Spleen (tissue), 11 donors: ENCODE data around the gene YPEL2. TPM values are rescaled to one million over a fixed set of nuclear protein-coding genes. Genes with fewer than 3 reads are reported as not detected.

Experiments used
- DNase-seq: peaks from one replicate; pipeline ENCODE4 v3.0.0-alpha.2; 2020
- H3K27ac ChIP-seq, 8 donors: fragments of 200-600 bp; sonication (generic) in 7 of 8; 1 replicate in 4 of 8; 2 replicates in 4 of 8; pipeline versions ENCODE4 v1.5.0 to v1.8.0; 2016 to 2021; ENCODE audit warnings: inconsistent platforms in 4 of 8, mild to moderate bottlenecking in 4 of 8, moderate library complexity in 1 of 8
- H3K27me3 ChIP-seq, 7 donors: fragments of 200-600 bp; sonication (generic) in 6 of 7; replicated peaks in 1 of 7; 1 replicate in 4 of 7; 2 replicates in 3 of 7; pipeline versions ENCODE4 v1.5.0 to v1.8.0; 2016 to 2021; ENCODE audit warnings: inconsistent platforms in 3 of 7, mild to moderate bottlenecking in 1 of 7
- H3K36me3 ChIP-seq, 6 donors: fragments of 200-600 bp; sonication (generic) in 5 of 6; 1 replicate in 4 of 6; 2 replicates in 2 of 6; pipeline versions ENCODE4 v1.5.0 to v1.8.0; 2016 to 2021; ENCODE audit warnings: inconsistent platforms in 2 of 6
- H3K4me1 ChIP-seq, 6 donors: fragments of 200-600 bp; sonication (generic) in 5 of 6; 1 replicate in 3 of 6; 2 replicates in 3 of 6; pipeline versions ENCODE4 v1.5.0 to v1.8.0; 2016 to 2021; ENCODE audit warnings: inconsistent platforms in 3 of 6
- H3K4me3 ChIP-seq, 8 donors: fragments of 200-600 bp; sonication (generic) in 7 of 8; 1 replicate in 4 of 8; 2 replicates in 4 of 8; pipeline versions ENCODE4 v1.5.0 to v1.8.0; 2016 to 2021; ENCODE audit warnings: inconsistent platforms in 4 of 8, mild to moderate bottlenecking in 4 of 8, moderate library complexity in 2 of 8
- H3K9me3 ChIP-seq, 8 donors: fragments of 200-600 bp; sonication (generic) in 7 of 8; 1 replicate in 4 of 8; 2 replicates in 4 of 8; pipeline versions ENCODE4 v1.5.0 to v1.8.0; 2016 to 2021; ENCODE audit warnings: inconsistent platforms in 4 of 8
- CTCF ChIP-seq, 11 experiments: fragments of 200-600 bp in 7 of 11; fragments of 450-650 bp in 4 of 11; sonication (generic) in 4 of 11; IDR thresholded peaks in 8 of 11; conservative IDR thresholded peaks in 3 of 11; 1 replicate in 7 of 11; 2 replicates in 4 of 11; pipeline versions ENCODE4 v1.4.0 to v1.8.0; 2016 to 2021; ENCODE audit warnings: antibody characterized with exemption in 11 of 11, inconsistent platforms in 4 of 11, mild to moderate bottlenecking in 1 of 11
- POLR2A ChIP-seq, 3 donors: fragments of 450-650 bp; IDR thresholded peaks; one replicate each; pipeline ENCODE4 v1.5.1; 2017; ENCODE audit warnings: antibody characterized with exemption in 3 of 3, mild to moderate bottlenecking in 1 of 3
- POLR2AphosphoS5 ChIP-seq, 3 donors: sonication (generic); formaldehyde crosslinking; IDR thresholded peaks; one replicate each; pipeline ENCODE4 v1.5.1; 2017; ENCODE audit warnings: antibody characterized with exemption in 3 of 3
- WGBS, 5 donors: extraction: QIAGEN DNeasy Blood & Tissue Kit in 3 of 5; methylation state at CpG; one replicate each; pipeline versions ENCODE4 v1.1.5 to v1.1.7; 2013 to 2018; 5-methylcytosine and 5-hydroxymethylcytosine counted together
- intact Hi-C: fragments of 100-400 bp; cut with DNase I; formaldehyde crosslinking; loops from one replicate; pipeline ENCODE4 v1.15.0; 2023; ENCODE audit warnings: low total_unique reads
- polyA plus RNA-seq, 3 donors: library from polyadenylated mRNA; stranded (reverse); fragments of 200-250 nt; gene quantifications; one replicate each; pipeline ENCODE4 v1.2.1, GENCODE V29; 2013
- total RNA-seq, 7 donors: library from RNA; depleted of rRNA in 3 of 7; stranded (reverse); fragments of >200 nt in 3 of 7; fragmentation: NEBNext Ultra II Directional in 4 of 7; extraction: Animal tissue kit (Norgen Biotek cat#: 25700) in 4 of 7; gene quantifications; one replicate each; pipeline versions ENCODE4 v1.1.0 to v1.2.1, GENCODE V29; 2016 to 2021
- donor health status: healthy with polysubstance abuse.
- donor health status: DM: no; HTN: no; CAD: no; lungs with moderate emphysema.
- donor health status: DM: no; HTN: no; CAD: no.
- donor health status: Bipolar disorder and iron deficiency.
- donor health status: healthy.
- donor health status: DM: no; HTN: no; CAD: no.
- donor health status: DM: yes; HTN: yes; CAD: no.

The YPEL2 gene
- total and polyA plus RNA-seq, 10 donors, result 6.7 to 45.6 (median 30.5) TPM

- Histone ChIP-seq H3K4me3 (no peak overlapping the region), H3K36me3 (peaks cover 0 to 16% (median 0%) of the 10 kb centered on the region in 6 donors), H3K4me1 (peaks cover 3 to 100% (median 67%) of the 10 kb centered on the region in 6 donors), H3K27me3 (no peaks in the 10 kb centered on the region), H3K9me3 (no peaks in the 10 kb centered on the region), H3K27ac (peak overlapping the region in 3 of 8 donors; percentile 18 to 56 (median 41))
- WGBS, 5 donors, result 74 to 87% (median 81%) methylated on average over 8 of the region's 8 CpGs
- no peak for TF ChIP-seq POLR2AphosphoS5 (IDR thresholded peaks at IDR 0.05)
- TF ChIP-seq POLR2A (IDR thresholded peaks at IDR 0.05), result no peak
- TF ChIP-seq CTCF (IDR thresholded peaks at IDR 0.05 in 8 of 11, conservative IDR thresholded peaks at IDR 0.05 in 3 of 11), result no peak
- no peak for DNase-seq
- intact Hi-C loops, result no loop called here
Measured at GRCh38 chr17:59349178-59349577, 17.7 kb downstream of the YPEL2 start.

DNA sequence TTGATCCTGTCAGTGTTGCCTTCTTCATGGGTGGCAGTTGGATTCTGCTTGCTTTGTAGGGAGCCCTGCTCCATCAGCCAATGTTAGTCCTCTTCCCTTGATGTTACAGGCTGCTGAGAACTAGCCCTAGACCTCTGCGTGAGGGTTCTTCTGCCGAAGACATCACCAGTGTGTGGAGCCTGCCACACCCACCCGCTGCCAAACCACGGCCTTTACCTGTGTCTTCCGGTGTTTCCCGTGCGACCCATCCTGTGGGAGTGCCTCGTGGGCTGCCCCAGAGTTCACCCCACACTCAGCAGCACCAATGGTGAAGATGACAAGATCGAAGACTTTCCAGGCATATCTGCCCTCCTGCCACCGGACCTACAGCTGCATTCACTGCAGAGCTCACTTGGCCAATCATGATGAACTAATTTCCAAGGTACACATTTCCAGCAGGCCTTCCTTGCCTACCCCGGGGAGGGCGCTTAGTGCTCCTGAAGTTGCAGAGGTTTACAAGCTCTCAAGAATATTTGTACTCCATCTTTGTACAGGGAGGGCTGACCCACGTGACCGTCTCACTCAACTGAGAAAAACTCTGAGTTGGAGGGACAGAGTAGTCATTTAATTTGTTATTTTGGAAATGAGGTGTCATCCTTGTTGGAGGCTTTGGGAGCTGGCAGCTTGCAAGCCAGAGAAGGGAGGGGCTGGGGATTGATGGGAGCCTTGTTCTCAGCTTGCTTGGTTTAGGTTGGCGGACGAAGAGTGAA, 21.8 kb downstream of the YPEL2 start:
- Histone ChIP-seq H3K4me3 (no peak overlapping the region), H3K27ac (peak overlapping the region in 2 of 8 donors; percentile 2 to 26), H3K4me1 (peaks cover 3 to 100% (median 52%) of the 10 kb centered on the region in 6 donors), H3K36me3 (peaks cover 0 to 55% (median 4%) of the 10 kb centered on the region in 6 donors), H3K9me3 (peaks cover 0 to 12% (median 2%) of the 10 kb centered on the region in 8 donors), H3K27me3 (no peaks in the 10 kb centered on the region)
- intact Hi-C loops, result no loop called here
- 72 to 97% (median 89%) methylated on average over 16 of the region's 16 CpGs for WGBS, 5 donors
- TF ChIP-seq POLR2AphosphoS5 (IDR thresholded peaks at IDR 0.05) (peak in 2 of 3 donors; percentile 19 to 30), POLR2A (IDR thresholded peaks at IDR 0.05) (no peak), CTCF (IDR thresholded peaks at IDR 0.05 in 8 of 11, conservative IDR thresholded peaks at IDR 0.05 in 3 of 11) (no peak)
- DNase-seq, result no peak

- Histone ChIP-seq H3K36me3 (peaks cover 0 to 55% (median 4%) of the 10 kb centered on the region in 6 donors), H3K9me3 (peaks cover 0 to 12% (median 2%) of the 10 kb centered on the region in 8 donors), H3K27me3 (no peaks in the 10 kb centered on the region), H3K4me3 (no peak overlapping the region), H3K27ac (peak overlapping the region in 2 of 8 donors; percentile 2 to 26), H3K4me1 (peaks cover 3 to 100% (median 48%) of the 10 kb centered on the region in 6 donors)
- intact Hi-C loops, result no loop called here
- TF ChIP-seq POLR2AphosphoS5 (IDR thresholded peaks at IDR 0.05) (no peak), CTCF (IDR thresholded peaks at IDR 0.05 in 8 of 11, conservative IDR thresholded peaks at IDR 0.05 in 3 of 11) (no peak), POLR2A (IDR thresholded peaks at IDR 0.05) (no peak)
- 80 to 88% (median 84%) methylated on average over 9 of the region's 9 CpGs for WGBS, 5 donors
- no peak for DNase-seq
Measured at GRCh38 chr17:59353936-59354755, 22.7 kb downstream of the YPEL2 start.
